GM12872 (cell line): ENCODE measurements around the gene CAPN5.

Source experiments
- TF ChIP-seq, protein P1 (sequence below): IDR thresholded peaks from 3 replicates; pipeline ENCODE4 v1.5.1; 2011; ENCODE audit warnings: low read depth, mild to moderate bottlenecking, low read length, moderate library complexity; ENCODE audit not compliant: insufficient read depth

The CAPN5 gene

DNA sequence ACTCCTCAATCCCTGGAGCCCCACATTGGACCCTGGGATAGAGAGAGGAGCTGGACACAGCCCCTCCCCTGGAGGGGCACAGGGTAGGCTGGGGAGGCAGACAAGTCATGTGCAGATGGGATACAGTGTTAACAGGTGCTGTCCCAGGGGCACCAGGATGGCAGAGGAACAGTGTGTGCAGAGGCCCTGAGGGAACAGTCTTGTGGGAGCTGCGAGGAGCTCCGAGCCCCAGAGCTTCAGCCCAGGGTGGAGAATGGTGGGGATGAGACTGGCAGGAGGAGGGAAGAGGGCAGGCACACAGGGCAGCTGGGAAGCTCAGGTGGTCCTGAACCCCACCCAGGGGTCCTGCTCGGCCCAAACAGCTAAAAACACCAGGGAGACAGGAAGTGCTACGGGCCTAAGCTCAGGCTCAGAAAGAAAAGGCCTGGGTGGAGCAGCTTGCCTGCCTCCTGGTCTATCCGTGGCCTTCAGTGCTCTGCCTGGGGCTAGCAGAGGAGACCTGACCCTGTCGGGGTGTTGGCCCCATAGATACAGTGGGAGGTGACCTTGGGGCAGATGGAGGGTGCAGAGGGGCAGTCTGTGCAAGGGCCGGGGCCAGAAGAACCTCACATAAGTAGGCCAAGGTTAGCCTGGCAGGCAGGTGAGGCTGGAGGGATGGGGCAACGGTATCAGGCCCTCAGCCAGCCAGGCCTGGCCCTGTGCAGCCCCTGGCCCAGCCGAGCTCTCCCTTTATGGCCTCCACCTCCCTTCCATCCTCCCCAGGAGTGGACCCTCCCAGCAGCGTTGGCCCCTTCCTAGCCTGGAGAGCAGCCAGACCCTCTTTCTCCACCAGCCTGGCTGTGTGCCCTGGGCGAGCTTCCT lies 15.4 kb downstream of the CAPN5 start:
- TF ChIP-seq, protein P1, sequence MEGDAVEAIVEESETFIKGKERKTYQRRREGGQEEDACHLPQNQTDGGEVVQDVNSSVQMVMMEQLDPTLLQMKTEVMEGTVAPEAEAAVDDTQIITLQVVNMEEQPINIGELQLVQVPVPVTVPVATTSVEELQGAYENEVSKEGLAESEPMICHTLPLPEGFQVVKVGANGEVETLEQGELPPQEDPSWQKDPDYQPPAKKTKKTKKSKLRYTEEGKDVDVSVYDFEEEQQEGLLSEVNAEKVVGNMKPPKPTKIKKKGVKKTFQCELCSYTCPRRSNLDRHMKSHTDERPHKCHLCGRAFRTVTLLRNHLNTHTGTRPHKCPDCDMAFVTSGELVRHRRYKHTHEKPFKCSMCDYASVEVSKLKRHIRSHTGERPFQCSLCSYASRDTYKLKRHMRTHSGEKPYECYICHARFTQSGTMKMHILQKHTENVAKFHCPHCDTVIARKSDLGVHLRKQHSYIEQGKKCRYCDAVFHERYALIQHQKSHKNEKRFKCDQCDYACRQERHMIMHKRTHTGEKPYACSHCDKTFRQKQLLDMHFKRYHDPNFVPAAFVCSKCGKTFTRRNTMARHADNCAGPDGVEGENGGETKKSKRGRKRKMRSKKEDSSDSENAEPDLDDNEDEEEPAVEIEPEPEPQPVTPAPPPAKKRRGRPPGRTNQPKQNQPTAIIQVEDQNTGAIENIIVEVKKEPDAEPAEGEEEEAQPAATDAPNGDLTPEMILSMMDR = no peak

DNA sequence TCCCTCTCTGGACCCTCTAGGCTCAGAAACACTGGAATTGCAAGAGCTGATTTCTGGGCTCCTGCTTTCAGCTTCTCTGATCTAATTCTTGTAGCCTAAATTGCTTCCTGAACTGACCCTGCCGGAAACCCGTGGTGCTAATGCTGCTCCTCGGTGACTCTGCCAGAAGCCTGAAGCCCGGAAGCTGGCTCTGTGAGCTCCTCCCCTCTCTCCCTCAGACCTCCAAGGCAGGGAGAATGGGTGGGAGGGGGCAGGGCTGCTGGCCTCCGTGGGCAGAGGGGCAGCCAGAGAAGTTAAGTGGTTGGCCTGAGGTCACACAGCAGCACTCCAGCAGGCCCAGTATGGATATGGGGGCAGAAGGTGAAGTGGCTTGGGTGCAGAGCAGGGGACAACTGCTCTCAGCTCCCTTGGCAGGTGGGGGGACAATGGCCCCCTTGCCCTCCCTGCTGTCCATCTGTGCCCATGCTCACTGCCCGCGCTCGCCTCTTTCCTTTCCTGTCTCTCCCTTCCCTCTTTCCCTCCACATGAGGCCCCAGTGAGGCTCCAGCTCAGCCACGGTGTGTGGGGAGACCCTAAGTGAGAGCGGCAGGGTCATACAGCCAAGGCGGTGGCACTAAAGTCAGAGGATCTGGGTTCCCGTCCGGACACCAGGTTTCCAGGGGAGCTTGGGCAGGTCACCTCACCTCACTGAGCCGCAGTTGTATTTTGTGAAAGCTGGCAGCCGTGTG lies 16.2 kb downstream of the CAPN5 start:
- TF ChIP-seq, protein P1 = no peak

DNA sequence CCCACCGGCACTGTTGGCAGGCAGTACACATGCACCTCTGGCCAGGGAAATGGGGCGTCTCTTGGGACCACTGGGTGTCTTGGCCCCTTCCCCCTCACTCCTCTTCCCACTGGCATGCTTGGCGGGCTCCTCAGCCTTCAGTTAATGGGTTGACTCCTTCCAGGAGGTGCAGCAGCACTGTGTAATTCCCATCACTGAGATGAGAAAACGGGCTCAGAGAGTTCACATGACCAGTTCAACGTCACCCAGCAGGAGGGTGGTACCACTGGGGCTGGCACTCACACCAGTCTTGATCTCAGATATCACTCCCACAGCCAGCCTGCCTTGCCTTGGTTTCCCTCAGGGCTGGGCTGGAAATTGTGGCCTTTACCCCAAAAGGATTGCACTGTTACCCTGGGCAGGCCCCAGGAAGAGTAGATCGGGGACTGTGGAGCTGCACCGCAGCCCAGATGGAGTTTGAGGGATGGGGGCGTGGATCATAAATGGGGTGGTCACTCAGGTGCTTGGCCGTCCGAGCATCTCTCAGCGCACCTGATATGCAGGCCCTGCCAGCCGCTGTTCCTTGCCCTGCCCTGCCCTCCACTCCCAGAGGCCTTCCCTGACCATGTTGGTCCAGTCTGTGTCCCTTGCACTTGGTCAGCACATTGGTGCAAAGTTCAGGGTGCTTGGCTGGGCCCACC lies 16.9 kb downstream of the CAPN5 start:
- TF ChIP-seq, protein P1 = no peak

DNA sequence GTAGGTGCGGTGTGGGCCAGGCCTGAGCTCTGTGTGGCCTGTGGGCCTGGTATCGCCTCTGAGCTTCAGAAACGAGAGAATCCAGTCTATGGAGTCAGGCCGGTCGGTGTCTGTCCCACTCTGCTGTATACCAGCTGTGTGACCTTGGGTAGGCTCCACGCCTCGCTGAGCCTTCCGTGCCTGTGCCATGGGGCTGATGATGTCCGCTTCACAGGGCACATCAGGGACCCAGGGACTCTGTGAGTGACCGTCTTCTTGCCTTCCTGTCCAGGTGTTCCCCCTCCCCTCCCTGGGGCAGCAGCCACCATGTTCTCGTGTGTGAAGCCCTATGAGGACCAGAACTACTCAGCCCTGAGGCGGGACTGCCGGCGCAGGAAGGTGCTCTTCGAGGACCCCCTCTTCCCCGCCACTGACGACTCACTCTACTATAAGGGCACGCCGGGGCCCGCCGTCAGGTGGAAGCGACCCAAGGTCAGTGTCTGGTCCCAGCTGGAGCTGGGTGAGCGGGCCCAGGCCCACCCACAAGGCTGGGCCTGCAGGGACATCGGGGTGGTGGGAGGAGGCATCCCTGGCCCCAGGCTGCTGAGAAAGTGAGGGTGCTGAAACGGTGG lies 17.9 kb downstream of the CAPN5 start:
- TF ChIP-seq, protein P1 = no peak

DNA sequence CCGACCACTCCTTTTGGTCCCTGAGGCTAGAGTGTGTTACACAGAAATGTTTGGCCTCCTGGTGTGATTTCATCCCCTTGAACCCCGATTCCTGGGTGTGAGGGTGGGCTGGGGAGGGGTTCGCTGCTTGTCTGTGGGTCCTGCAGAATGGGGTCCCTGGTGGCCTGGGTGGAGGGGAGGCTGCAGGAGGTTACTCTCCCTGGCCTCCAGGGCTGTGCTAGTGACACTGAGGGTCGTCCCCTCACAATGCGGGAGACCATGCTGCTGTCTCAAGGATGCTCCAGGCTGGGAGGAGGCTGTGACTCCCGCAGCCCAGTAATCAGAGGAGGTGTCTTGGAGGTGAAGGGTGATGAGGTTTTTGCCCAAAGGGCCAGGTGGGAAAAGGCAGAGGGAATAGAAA lies 18.9 kb downstream of the CAPN5 start:
- TF ChIP-seq, protein P1 = no peak

DNA sequence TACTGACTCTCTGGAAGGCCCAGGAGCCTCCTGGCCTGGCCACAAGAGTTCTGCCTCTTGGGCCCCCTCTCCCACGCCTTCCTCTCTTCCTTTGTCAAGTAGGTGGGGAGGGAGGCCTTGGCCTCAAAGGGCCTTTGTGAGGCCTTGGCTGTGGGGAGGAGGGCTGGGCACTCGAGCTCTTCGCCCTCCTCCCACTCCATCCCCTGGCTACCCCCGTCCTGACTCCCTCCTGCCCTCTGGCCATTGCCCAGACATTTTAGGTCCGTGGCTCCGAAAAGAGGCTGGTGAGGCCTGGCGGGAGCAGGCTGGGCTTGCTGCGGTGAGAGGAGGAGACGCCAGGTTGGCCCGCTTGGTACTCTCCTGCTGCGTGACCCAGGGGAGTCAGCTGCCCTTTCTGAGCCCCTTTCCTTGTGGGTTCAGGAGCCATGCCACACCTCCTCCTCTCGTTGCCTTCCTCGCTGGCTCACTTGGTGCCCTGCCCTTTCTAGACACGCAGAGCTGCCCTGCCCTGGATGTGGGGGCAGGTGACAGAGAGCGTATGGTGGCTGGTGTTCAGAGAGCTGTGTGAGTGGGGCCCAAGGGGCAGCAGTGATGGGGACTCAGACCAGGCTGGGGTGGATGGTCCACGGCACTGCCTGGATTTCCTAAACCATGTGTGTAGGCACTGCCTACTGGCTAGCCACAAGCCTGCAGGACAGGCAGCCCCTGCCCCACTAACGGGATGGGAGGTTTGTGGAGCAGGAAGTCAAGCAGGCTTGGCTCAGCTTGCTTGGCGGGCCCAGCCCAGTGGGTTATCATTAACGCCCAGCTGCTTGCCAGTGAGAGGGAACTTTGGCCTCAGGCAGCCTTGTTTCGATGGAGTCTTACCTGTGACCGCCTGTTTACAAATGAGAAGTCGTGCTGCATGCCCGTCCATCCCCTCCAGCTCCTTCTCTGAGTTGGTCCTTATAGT lies 20.0 kb downstream of the CAPN5 start:
- TF ChIP-seq, protein P1 = no peak
